Colonic mucosa (tissue), 4 donors: ENCODE measurements around the gene IL1B. TPM values are rescaled to one million over a fixed set of nuclear protein-coding genes. Genes with fewer than 3 reads are reported as not detected.

ENCODE experiments used
- DNase-seq: peaks from one replicate; pipeline ENCODE4 v3.0.0-alpha.2; 2020
- H3K27ac ChIP-seq: fragments of 200-600 bp; one replicate; pipeline ENCODE4 v1.8.0; 2021
- H3K27me3 ChIP-seq: fragments of 200-600 bp; one replicate; pipeline ENCODE4 v1.8.0; 2021
- H3K36me3 ChIP-seq: fragments of 200-600 bp; one replicate; pipeline ENCODE4 v1.8.0; 2021
- H3K4me1 ChIP-seq: fragments of 200-600 bp; one replicate; pipeline ENCODE4 v1.8.0; 2021; ENCODE audit warnings: mild to moderate bottlenecking
- H3K4me3 ChIP-seq: fragments of 200-600 bp; one replicate; pipeline ENCODE4 v1.8.0; 2021
- H3K9ac ChIP-seq, 2 donors: one replicate each; pipeline ENCODE4 v1.7.0; 2013; ENCODE audit warnings: control low read depth in 2 of 2, low read depth in 2 of 2, low read length in 2 of 2
- H3K9me3 ChIP-seq: fragments of 200-600 bp; one replicate; pipeline ENCODE4 v1.8.0; 2021
- CTCF ChIP-seq: fragments of 200-600 bp; IDR thresholded peaks from one replicate; pipeline ENCODE4 v1.8.0; 2022; ENCODE audit warnings: antibody characterized with exemption, mild to moderate bottlenecking
- intact Hi-C: fragments of 100-400 bp; cut with DNase I; formaldehyde crosslinking; loops from one replicate; pipeline ENCODE4 v1.14.1; 2022
- total RNA-seq, 2 donors: library from RNA; stranded (reverse); fragmentation: NEBNext Ultra II Directional in 1 of 2; extraction: Animal tissue kit (Norgen Biotek cat#: 25700) in 1 of 2; gene quantifications; one replicate each; pipeline ENCODE4 v1.2.1, GENCODE V29; 2021
- donor health status: healthy.
- donor health status: DM: no; HTN: no; CAD: no.
- donor health status: DM: no; HTN: no; CAD: no.

IL1B gene
- total RNA-seq, 2 donors from 2014 or later, result 1.6 to 5.7 TPM

DNA sequence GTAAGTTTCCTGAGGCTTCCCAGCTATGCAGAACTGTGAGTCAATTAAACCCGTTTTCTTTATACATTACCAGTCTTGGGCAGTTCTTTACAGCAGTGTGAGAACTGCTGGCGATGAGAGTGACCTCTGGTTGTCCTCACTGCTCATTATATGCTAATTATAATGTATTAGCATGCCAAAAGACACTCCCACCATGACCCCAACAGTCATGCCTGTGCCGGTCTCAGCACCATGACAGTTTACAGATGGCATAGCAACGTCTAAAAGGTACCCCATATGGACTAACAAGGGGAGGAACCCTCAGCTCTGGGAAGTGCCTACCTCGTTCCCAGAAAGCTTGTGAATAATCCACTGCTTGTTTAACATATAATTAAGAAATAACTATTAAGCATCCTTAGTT is 44.2 kb downstream of the IL1B start:
- no peaks in the 10 kb centered on the region for H3K36me3 ChIP-seq
- intact Hi-C loops, result no loop called here
- DNase-seq, result no peak
- H3K9ac ChIP-seq, result no peak overlapping the region
- no peak for TF ChIP-seq CTCF
- H3K9me3 ChIP-seq, result no peaks in the 10 kb centered on the region
- no peaks in the 10 kb centered on the region for H3K27me3 ChIP-seq
- H3K27ac ChIP-seq, result no peak overlapping the region
- H3K4me1 ChIP-seq, result no peaks in the 10 kb centered on the region
- no peak overlapping the region for H3K4me3 ChIP-seq

DNA sequence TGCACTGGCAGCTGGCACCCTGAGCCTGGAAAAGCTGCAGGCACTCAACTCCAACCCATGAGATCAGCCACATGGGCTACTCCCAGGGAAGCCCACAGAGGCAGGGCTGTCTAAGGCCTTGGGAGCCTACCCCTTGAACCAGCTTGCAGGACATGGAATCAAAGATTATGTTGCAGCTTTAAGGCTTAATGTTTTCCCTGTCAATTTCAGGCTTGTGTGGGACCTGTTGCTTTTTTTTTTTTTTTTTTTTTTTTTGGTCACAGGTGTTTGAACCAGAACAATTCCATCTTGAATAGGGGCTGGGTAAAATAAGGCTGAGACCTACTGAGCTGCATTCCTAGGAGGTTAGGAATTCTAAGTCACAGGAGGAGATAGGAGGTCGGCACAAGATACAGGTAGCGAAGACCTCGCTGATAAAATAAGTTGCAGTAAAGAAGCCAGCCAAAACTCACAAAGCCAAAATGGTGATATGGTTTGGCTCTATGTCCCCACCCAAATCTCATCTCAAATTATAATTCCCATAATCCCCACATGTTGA is 44.8 kb downstream of the IL1B start:
- no peak for DNase-seq
- Histone ChIP-seq H3K27me3 (no peaks in the 10 kb centered on the region), H3K4me3 (no peak overlapping the region), H3K36me3 (no peaks in the 10 kb centered on the region), H3K9me3 (no peaks in the 10 kb centered on the region), H3K27ac (no peak overlapping the region), H3K9ac (no peak overlapping the region), H3K4me1 (no peaks in the 10 kb centered on the region)
- TF ChIP-seq CTCF, result no peak
- intact Hi-C loops, result no loop called here

DNA sequence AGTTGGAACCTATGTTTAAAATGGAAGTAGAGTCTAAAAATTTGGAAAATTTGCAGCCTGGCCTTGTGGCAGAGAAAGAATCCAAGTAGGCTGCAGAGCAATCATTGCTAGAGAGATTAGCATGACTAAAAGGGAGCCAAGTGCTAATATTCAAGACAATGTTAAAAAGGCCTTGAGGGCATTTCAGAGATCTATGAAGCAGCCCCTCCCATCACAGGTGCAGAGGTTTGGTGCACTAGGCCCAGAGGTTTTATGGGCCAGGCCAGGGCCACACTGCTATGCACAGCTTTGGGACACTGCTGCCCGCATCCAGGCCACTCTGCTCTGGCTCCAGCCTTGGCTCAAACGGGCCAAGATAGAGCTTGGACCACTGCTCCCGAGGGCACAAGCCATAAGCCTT is 45.6 kb downstream of the IL1B start:
- intact Hi-C loops, result no loop called here
- Histone ChIP-seq H3K9me3 (no peaks in the 10 kb centered on the region), H3K4me1 (no peaks in the 10 kb centered on the region), H3K27me3 (no peaks in the 10 kb centered on the region), H3K36me3 (no peaks in the 10 kb centered on the region), H3K4me3 (no peak overlapping the region), H3K27ac (no peak overlapping the region), H3K9ac (no peak overlapping the region)
- no peak for DNase-seq
- no peak for TF ChIP-seq CTCF

GRCh38 chr2:112790305-112790704 is 46.3 kb downstream of the IL1B start:
- TF ChIP-seq CTCF, result no peak
- H3K9ac ChIP-seq, result no peak overlapping the region
- H3K36me3 ChIP-seq, result no peaks in the 10 kb centered on the region
- no peak overlapping the region for H3K27ac ChIP-seq
- no peak overlapping the region for H3K4me3 ChIP-seq
- no peaks in the 10 kb centered on the region for H3K9me3 ChIP-seq
- H3K4me1 ChIP-seq, result no peaks in the 10 kb centered on the region
- intact Hi-C loops, result no loop called here
- DNase-seq, result no peak
- H3K27me3 ChIP-seq, result no peaks in the 10 kb centered on the region

DNA sequence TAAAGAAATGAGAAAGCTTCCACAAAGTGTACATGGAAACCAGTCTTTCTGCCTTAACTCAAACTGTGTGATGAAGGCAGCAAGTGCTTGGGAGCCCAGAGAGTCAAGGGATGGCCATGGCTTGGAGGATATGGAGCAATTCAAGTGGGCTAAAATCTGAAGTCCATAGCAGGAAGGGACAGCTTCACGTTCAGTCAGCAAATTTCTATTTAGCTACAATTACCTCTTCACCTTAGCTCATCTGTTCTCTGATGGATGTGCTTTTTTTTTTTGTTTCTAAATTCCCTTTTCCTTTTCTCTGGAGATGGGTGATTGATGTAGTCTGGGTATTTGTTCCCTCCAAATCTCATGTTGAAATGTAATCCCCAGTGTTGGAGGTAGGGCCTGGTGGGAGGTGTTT is 47.4 kb downstream of the IL1B start:
- no peaks in the 10 kb centered on the region for H3K4me1 ChIP-seq
- no peaks in the 10 kb centered on the region for H3K9me3 ChIP-seq
- no peak overlapping the region for H3K4me3 ChIP-seq
- TF ChIP-seq CTCF, result no peak
- H3K9ac ChIP-seq, result no peak overlapping the region
- intact Hi-C loops, result no loop called here
- no peaks in the 10 kb centered on the region for H3K27me3 ChIP-seq
- H3K36me3 ChIP-seq, result no peaks in the 10 kb centered on the region
- H3K27ac ChIP-seq, result no peak overlapping the region
- no peak for DNase-seq

DNA sequence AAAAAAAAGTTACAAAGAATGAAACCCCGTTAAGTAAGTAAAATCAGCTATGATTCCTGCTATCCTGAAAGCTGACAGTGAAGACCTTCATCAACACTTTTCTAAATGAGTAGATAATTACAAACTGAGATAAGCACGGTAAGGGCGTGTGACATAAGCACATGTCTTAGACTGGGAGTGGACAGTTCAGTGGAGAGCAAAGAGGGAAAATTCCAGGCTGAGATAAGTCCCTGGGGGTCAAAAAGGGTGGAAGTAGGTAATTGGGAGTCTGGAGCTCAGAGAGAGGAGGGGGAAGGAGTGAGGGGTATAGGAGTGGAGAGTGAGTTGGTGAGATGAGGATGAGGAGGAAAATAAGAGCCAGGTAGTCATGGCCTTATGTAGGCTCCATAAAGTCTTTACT is 47.9 kb downstream of the IL1B start:
- no peak for DNase-seq
- TF ChIP-seq CTCF, result no peak
- no peak overlapping the region for H3K9ac ChIP-seq
- no peaks in the 10 kb centered on the region for H3K4me1 ChIP-seq
- H3K9me3 ChIP-seq, result no peaks in the 10 kb centered on the region
- H3K36me3 ChIP-seq, result no peaks in the 10 kb centered on the region
- H3K27me3 ChIP-seq, result no peaks in the 10 kb centered on the region
- no peak overlapping the region for H3K27ac ChIP-seq
- intact Hi-C loops, result no loop called here
- H3K4me3 ChIP-seq, result no peak overlapping the region
